Left colon (tissue), 2 donors: Measurements from ENCODE around the gene PKIB. TPM values are rescaled to one million over a fixed set of nuclear protein-coding genes. Genes with fewer than 3 reads are reported as not detected.
A peak's percentile ranks its signal among the peaks of the same experiment; 100 is the strongest.

Experiments used
- ATAC-seq: fragments of 200-7000 bp; cut with Tn5 transposase; one replicate; pipeline ENCODE4 v1.9.1; 2020; ENCODE audit warnings: mild to moderate bottlenecking, moderate library complexity
- DNase-seq, 2 donors: peaks; one replicate each; pipeline ENCODE4 v3.0.0-alpha.2; 2020
- intact Hi-C, 2 donors: fragments of 100-400 bp; cut with DNase I in 1 of 2; cut with micrococcal nuclease in 1 of 2; formaldehyde crosslinking; loops; one replicate each; pipeline versions ENCODE4 v1.11.2 to v1.14.0; 2022; cut with DNase I, micrococcal nuclease
- total RNA-seq, 2 donors: library from RNA; stranded (reverse); fragmentation: NEBNext Ultra II Directional; extraction: Animal tissue kit (Norgen Biotek cat#: 25700); gene quantifications; one replicate each; pipeline ENCODE4 v1.2.1, GENCODE V29; 2021
- donor health status: DM: no; HTN: no; CAD: no.
- donor health status: DM: yes; HTN: yes; CAD: no.

Gene PKIB
- total RNA-seq, 2 donors from 2014 or later: 140 to 169 TPM

GRCh38 chr6:122694602-122695001, 84.4 kb downstream of the PKIB start:
- DNase-seq: no peak
- ATAC-seq: no peak
- intact Hi-C loops: no loop called here

- intact Hi-C loops: no loop called here
- no peak for ATAC-seq
These were observed 85.0 kb downstream of the PKIB start for GRCh38 chr6:122695188-122695587.

DNA sequence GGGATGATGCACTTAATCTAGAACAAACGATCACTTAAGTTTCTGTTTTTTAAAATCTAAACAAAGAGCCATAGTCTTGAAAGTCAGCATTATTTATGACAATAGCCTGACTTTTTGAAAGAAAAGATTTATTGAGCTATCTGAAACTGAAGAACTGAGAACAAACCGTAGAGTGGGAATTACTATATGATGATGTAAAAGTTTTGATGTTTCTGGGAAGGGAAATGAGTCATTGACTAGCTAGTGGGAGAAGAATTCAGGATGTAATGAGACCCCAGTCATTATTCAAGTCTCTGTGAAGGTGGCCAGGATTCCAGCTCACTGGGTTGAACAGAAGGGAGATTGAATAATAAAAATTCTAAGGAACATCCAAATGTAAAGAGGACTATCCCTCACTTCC, 85.9 kb downstream of the PKIB start:
- intact Hi-C loops: no loop called here
- ATAC-seq (no peak), DNase-seq (no peak)

More at GRCh38 chr6:122695188-122695587, 85.0 kb downstream of the PKIB start:
- no peak for DNase-seq

- ATAC-seq (peak; percentile 31), DNase-seq (no peak)
- intact Hi-C loops: no loop called here
These were observed 86.6 kb downstream of the PKIB start for GRCh38 chr6:122696853-122697252.

- intact Hi-C loops: no loop called here
- DNase-seq: no peak
- no peak for ATAC-seq
These were observed 87.3 kb downstream of the PKIB start for GRCh38 chr6:122697458-122697857.

DNA sequence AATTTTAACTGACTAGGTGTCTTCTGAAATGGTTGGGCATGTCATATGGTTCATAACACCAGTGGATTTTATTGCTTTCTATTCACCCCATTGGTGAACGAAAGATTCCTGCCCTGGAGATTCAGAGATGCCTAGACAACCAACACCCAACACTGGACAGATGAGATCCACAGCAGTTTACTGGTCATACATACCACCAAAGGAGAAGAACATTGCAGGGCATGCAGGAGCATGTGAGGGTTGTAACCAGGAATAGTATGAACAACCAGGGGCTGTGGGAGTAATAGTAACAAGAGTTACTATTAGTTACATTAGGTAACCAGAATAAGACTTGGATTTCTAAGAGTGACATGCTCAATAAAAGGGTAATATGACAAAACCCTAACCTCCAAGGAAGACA, 91.5 kb downstream of the PKIB start:
- ATAC-seq (no peak), DNase-seq (no peak)
- intact Hi-C loops: no loop called here

DNA sequence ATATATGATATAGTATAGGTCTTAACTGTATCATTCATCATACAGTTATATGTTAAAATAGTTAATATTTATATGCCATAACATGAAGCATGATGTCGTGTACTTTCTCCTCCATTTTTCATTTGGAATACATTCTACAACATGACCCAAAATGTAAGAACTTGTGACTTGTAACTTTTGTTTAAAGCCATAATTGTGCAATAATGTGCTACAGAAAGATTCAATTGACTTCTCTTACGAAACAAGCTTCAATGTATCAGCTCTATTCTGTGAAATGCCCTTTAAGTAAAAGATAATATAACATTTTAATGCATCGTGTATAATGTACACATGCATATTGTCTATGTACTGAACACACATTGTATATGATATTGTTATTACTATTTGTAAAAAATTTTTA, 92.6 kb downstream of the PKIB start:
- ATAC-seq (no peak), DNase-seq (no peak)
- intact Hi-C loops: no loop called here

DNA sequence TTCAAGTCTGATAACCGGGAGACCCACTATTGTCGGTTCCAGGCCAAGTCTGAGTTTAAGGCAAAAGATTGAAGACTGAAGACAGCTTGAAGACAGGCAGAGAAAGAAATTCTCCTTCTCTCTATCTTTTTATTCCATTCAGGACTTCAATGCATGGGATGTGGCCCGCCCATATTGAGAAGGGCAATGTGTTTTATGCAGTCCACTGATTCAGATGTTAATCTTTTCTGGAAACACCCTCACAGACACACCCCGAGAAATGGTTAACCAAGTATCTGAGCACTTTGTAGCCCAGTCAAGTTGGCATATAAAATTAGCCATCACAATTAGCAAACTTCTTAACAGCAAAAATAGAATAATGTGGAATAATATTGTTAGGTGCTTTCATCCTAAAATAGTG, 93.9 kb downstream of the PKIB start:
- intact Hi-C loops: no loop called here
- DNase-seq (no peak), ATAC-seq (peak; percentile 83)

DNA sequence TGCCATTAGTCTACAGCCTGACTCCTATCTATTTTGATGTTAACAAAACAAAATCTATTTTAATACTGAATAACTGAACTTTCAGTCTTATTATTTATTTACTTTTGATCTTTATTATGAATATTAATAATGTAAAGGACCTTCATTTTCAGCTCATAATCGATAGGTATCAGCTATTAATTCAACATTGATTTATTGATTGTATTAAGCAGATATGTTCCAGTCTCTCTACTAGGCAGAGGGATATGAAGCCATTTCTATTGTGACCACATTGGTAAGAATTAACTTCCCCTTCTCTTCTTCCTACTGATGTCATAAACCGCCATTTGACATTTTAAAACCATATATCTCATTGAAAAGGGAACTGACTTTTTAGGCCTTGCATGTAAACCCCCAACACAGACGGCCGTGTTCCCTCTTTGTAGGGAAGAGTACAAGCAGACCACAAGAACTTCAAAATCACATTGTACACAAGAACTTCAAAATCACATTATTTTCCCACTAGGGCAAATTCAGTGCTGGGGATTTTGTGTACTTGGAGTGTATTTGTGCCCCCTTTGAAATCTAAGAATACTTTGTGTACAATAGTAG, 99.8 kb downstream of the PKIB start:
- intact Hi-C loops: no loop called here
- no peak for DNase-seq
- no peak for ATAC-seq

GRCh38 chr6:122710908-122711635, 100.9 kb downstream of the PKIB start:
- no peak for ATAC-seq
- intact Hi-C loops: no loop called here
- DNase-seq: no peak

DNA sequence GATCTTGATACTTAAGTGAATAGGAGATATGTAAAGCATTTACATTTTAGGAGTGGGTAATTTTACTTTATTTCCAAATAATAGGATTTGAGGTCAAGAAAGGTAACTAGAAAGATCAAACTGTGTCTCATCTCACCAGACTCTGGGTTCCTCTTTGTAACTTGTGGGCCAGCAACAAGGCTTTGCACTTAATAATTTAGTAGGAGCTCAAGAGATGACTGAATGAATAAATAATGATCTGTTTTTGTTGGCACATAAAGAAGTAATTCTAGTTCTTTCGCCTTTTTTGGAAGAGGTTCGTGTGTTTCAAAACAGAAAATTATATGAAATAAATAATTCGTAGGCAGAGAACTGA, 101.9 kb downstream of the PKIB start:
- ATAC-seq (no peak), DNase-seq (no peak)
- intact Hi-C loops: no loop called here

DNA sequence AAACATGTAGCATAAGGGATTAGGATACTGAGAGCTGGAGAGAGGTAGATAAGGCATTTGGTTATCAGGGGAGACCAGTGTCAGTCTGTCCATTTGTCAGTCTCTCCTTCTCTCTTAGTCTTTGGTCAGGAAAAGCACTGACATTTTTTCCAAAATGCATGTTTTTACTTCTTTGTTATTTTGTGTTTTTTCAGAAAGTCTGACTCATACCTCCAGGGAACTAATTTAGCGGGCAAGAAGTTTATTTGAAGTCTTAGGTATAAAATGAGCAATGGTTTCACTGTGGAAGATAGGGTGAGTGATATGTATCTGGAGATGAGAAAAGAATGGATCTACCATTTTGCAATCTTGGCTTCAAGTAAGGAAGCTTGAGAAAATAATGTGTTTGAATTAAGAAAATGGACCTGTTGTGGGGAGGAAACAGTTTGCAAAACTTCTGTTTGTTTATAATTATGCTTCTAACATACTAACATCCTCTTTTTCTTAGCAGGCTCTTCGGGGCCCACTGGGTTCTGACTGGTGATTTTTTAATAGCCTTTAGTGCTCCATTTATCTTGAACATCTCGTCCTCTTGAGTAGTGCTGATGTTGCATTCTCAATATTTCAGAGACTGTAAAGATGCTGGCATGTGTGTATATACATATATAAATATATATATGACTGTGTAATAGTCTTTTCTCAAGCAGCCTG, 102.4 kb downstream of the PKIB start:
- intact Hi-C loops: no loop called here
- ATAC-seq: no peak

GRCh38 chr6:122713138-122713537, 102.9 kb downstream of the PKIB start:
- no peak for ATAC-seq
- DNase-seq: no peak
- intact Hi-C loops: no loop called here

More for the DNA sequence above, 102.4 kb downstream of the PKIB start:
- DNase-seq: no peak

- no peak for ATAC-seq
- DNase-seq: no peak
- intact Hi-C loops: no loop called here
These were observed 103.9 kb downstream of the PKIB start for GRCh38 chr6:122714059-122714458.

- no peak for DNase-seq
- ATAC-seq: no peak
- intact Hi-C loops: no loop called here
These were observed 105.5 kb downstream of the PKIB start for GRCh38 chr6:122715725-122716124.

GRCh38 chr6:122717350-122717749, 107.1 kb downstream of the PKIB start:
- DNase-seq (no peak), ATAC-seq (no peak)
- intact Hi-C loops: no loop called here

DNA sequence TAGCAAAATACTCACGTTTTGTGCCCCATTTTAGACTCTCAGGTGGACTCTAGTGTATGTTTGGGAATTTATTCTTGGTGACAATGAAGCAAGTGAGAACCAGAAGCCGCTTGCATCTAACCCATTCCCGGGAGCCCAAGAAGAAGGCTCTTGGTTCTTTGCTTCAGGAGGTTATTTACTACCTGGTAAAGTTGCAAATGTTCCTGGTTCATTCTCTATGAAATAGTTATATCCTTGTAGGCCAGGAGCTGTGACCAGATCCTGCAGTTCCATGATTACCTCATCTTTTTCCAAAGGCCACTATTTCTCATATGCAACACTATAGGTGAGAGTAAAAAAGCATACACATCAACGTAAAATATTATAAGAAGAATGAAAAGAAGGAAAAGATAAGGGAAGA, 108.4 kb downstream of the PKIB start:
- no peak for ATAC-seq
- no peak for DNase-seq
- intact Hi-C loops: no loop called here

DNA sequence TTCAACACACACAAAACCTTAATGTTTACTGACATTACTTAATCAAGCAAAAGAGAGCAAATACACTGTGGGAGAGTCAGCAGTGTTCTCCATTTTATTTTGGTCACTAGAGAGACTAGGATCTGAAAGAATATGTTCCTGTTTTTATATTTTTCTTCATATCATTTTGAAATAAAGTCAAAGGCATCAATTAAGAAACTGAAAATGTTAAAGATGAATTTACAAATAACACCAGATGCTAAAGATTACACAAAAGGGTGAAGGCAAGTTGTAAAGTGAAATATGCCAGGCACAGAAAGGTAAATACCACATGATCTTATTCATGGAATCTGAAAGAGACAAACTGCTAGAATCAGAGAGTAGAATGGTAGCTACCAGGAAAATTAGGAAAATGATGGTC, 109.0 kb downstream of the PKIB start:
- no peak for ATAC-seq
- no peak for DNase-seq
- intact Hi-C loops: no loop called here

- DNase-seq (no peak), ATAC-seq (no peak)
- intact Hi-C loops: no loop called here
These were observed 112.5 kb downstream of the PKIB start for GRCh38 chr6:122722746-122723145.

DNA sequence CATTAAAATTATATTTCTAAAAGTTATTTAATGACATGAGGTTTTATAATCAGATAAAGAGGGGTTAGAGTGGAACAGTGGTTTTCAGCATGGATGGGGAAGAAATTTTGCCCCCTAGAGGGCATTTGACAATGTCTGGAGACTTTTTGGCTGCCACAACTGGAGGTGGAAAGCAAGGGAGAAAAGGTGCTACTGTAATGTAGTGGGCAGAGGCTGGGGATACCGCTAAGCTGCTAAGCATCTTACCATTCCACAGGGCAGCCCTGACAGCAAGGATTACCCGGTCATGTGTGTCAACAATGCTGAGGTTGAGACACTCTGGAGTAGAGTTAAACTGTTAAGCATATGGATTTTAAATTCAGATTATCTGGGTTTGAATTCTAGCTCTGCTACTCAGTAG, 116.4 kb downstream of the PKIB start:
- ATAC-seq (peak; percentile 37), DNase-seq (no peak)
- intact Hi-C loops: no loop called here
